ENCODE data around the gene ARHGAP23.

ARHGAP23 gene

DNA sequence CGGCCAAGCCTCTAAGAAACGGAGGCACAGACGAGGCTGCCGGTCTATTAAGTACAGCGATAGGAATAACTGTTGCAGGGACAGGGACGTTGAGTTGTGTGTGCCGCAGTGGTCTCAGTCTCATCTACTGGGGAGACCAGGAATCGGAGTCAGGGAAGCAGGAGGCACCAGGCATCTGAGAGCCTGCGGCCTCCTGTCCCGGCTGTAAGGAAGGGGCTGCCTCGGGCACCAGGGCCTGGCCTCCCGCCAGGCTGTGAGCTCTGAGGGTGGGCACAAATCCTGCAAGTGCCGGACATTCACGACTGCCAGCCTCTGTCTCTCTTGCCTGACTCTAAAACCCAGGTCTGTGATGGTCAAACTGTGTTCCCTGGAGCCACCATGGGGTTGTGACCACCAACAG is 76.0 kb downstream of the ARHGAP23 start:
- H3K9ac ChIP-seq (ENCODE audit: low read depth in 1 of 2, low read length in 2 of 2): no peak overlapping the region
- no peaks in the 10 kb centered on the region for H3K36me3 ChIP-seq (ENCODE audit: control insufficient read depth in 1 of 2, insufficient read depth in 2 of 2, low read length in 2 of 2)
- peaks cover 0 to 5% of the 10 kb centered on the region in 2 donors for H3K27me3 ChIP-seq (ENCODE audit: control insufficient read depth in 1 of 2, insufficient read depth in 2 of 2, low read length in 2 of 2)
- peaks cover 0 to 2% of the 10 kb centered on the region in 2 donors for H3K4me1 ChIP-seq (ENCODE audit: control insufficient read depth in 1 of 2, insufficient read depth in 2 of 2, low read length in 2 of 2)
- no peak overlapping the region for H3K27ac ChIP-seq (ENCODE audit: low read depth, low read length)
- H3K9me3 ChIP-seq (ENCODE audit: control insufficient read depth in 1 of 2, low read length in 2 of 2): no peaks in the 10 kb centered on the region
- no peak overlapping the region for H3K4me3 ChIP-seq (ENCODE audit: low read depth in 1 of 2, low read length in 2 of 2)

DNA sequence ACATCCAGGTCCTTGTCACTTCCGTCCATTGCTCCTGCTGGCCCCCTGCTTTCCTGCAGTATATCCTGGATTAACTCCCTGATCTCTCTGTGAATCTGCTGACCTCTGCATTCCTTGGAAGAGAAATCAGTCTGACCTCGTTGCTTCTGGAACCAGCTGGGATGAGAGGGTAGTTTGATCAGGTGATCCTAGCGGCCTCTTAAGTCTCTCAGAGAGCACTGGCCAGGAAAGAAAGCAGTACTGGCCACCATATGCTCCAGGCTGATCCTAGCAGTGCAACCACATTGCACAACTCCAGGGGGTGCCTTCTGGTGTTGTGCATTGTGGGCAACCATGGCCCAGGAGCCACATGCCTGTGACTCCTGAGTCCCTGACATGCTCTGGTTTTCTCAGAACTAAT is 79.2 kb downstream of the ARHGAP23 start:
- Histone ChIP-seq H3K9me3 (ENCODE audit: control insufficient read depth in 1 of 2, low read length in 2 of 2) (no peaks in the 10 kb centered on the region), H3K27ac (ENCODE audit: low read depth, low read length) (no peak overlapping the region), H3K27me3 (ENCODE audit: control insufficient read depth in 1 of 2, insufficient read depth in 2 of 2, low read length in 2 of 2) (peaks cover 22 to 25% of the 10 kb centered on the region in 2 donors), H3K4me3 (ENCODE audit: low read depth in 1 of 2, low read length in 2 of 2) (no peak overlapping the region), H3K9ac (ENCODE audit: low read depth in 1 of 2, low read length in 2 of 2) (no peak overlapping the region), H3K36me3 (ENCODE audit: control insufficient read depth in 1 of 2, insufficient read depth in 2 of 2, low read length in 2 of 2) (no peaks in the 10 kb centered on the region), H3K4me1 (ENCODE audit: control insufficient read depth in 1 of 2, insufficient read depth in 2 of 2, low read length in 2 of 2) (peaks cover 0 to 7% of the 10 kb centered on the region in 2 donors)

DNA sequence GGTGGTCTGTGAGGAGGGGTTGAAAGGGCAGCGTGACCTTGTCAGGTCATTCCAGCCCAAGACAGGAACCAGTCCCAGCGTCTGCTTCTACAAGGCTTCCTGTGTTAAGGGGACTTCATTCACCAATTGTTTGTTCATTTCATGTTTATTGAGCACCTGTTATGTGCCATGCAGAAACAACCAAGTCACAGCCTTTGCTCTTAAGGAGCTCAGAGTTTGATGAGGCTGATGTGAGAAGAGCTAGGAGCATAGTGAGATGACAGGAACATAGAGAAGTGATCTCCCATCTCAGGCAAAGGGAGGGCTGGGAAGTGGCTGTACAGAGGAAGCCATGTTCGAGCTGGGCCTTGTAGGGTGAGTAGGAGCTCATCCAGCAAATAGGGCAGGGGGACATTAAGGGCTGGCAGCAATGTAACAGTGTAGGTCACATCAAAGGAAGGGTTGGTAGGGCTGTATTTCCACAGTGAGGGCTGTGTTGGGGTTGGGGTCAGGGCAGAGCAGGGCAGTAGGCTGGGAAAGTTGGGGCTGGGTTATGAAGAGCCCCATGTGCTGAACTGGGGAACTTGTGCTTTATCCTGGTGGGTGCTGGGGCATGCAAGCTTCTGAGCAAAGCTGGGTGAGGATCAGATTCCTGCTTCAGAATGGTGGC is 79.8 kb downstream of the ARHGAP23 start:
- Histone ChIP-seq H3K4me1 (ENCODE audit: control insufficient read depth in 1 of 2, insufficient read depth in 2 of 2, low read length in 2 of 2) (peaks cover 0 to 7% of the 10 kb centered on the region in 2 donors), H3K4me3 (ENCODE audit: low read depth in 1 of 2, low read length in 2 of 2) (no peak overlapping the region), H3K9me3 (ENCODE audit: control insufficient read depth in 1 of 2, low read length in 2 of 2) (no peaks in the 10 kb centered on the region), H3K27ac (ENCODE audit: low read depth, low read length) (no peak overlapping the region), H3K9ac (ENCODE audit: low read depth in 1 of 2, low read length in 2 of 2) (no peak overlapping the region), H3K27me3 (ENCODE audit: control insufficient read depth in 1 of 2, insufficient read depth in 2 of 2, low read length in 2 of 2) (peaks cover 24 to 25% of the 10 kb centered on the region in 2 donors), H3K36me3 (ENCODE audit: control insufficient read depth in 1 of 2, insufficient read depth in 2 of 2, low read length in 2 of 2) (no peaks in the 10 kb centered on the region)

DNA sequence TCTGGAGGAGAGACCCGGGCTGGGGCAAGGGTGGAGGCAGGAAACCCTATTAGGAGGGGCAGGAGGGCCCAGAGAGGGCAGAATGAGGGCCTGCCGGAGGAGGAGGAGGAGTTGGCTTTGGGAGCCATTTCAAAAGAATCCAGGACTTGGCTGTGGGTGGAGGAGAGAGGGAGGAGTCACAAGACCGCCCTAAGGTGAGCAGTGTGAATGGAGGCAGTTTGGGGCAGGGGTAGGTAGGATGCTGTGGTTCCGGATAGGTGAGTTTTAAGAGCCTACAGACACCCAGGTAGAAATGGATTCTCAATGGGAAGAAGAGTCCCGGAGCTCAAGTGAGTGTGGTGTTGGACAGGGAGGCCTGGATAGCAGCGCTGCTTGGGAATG is 80.3 kb downstream of the ARHGAP23 start:
- peaks cover 24 to 25% of the 10 kb centered on the region in 2 donors for H3K27me3 ChIP-seq (ENCODE audit: control insufficient read depth in 1 of 2, insufficient read depth in 2 of 2, low read length in 2 of 2)
- H3K27ac ChIP-seq (ENCODE audit: low read depth, low read length): no peak overlapping the region
- no peaks in the 10 kb centered on the region for H3K36me3 ChIP-seq (ENCODE audit: control insufficient read depth in 1 of 2, insufficient read depth in 2 of 2, low read length in 2 of 2)
- no peaks in the 10 kb centered on the region for H3K9me3 ChIP-seq (ENCODE audit: control insufficient read depth in 1 of 2, low read length in 2 of 2)
- no peak overlapping the region for H3K4me3 ChIP-seq (ENCODE audit: low read depth in 1 of 2, low read length in 2 of 2)
- no peak overlapping the region for H3K9ac ChIP-seq (ENCODE audit: low read depth in 1 of 2, low read length in 2 of 2)
- peaks cover 0 to 7% of the 10 kb centered on the region in 2 donors for H3K4me1 ChIP-seq (ENCODE audit: control insufficient read depth in 1 of 2, insufficient read depth in 2 of 2, low read length in 2 of 2)

DNA sequence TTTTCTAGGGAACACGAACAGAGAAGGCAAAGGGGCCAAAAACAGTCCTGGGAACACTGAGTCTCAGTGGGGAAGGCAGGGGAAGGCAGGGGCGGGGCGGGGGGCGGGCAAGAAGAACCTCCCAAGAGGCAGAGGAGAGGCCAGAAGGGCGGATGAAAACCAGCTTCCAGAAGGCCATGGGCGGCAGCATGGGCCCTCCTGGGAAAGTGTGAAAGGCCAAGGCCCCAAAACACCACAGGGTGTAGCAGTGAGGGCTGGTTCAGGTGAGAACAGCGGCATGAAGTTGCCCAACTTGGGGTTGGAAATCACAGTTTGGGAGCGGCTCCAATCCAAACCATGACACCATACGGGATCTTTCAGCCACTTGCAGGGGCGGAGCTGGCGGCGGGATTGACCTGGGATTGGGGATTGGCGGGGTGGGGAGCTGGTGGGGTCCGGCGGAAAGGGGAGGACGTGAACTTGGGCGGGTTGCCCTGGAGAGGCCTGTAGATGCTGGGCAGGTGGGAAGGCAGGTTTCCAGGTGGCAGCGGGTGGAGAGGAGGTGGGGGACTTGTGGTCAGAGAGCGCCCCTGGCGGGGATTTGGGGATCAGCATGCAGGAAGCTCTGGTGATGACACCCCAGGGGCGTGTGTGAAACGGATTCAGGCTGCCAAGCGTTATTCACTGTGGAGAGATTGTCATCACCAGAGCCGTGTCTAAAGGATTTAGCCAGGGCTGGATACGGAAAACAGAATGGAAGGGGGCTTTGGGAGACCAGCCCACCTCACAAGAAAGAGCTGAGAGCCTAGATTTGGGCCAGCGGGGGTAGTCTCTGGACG is 80.9 kb downstream of the ARHGAP23 start:
- Histone ChIP-seq H3K4me1 (ENCODE audit: control insufficient read depth in 1 of 2, insufficient read depth in 2 of 2, low read length in 2 of 2) (peaks cover 0 to 7% of the 10 kb centered on the region in 2 donors), H3K36me3 (ENCODE audit: control insufficient read depth in 1 of 2, insufficient read depth in 2 of 2, low read length in 2 of 2) (no peaks in the 10 kb centered on the region), H3K9me3 (ENCODE audit: control insufficient read depth in 1 of 2, low read length in 2 of 2) (no peaks in the 10 kb centered on the region), H3K27ac (ENCODE audit: low read depth, low read length) (no peak overlapping the region), H3K9ac (ENCODE audit: low read depth in 1 of 2, low read length in 2 of 2) (no peak overlapping the region), H3K4me3 (ENCODE audit: low read depth in 1 of 2, low read length in 2 of 2) (no peak overlapping the region), H3K27me3 (ENCODE audit: control insufficient read depth in 1 of 2, insufficient read depth in 2 of 2, low read length in 2 of 2) (peaks cover 24 to 25% of the 10 kb centered on the region in 2 donors)

DNA sequence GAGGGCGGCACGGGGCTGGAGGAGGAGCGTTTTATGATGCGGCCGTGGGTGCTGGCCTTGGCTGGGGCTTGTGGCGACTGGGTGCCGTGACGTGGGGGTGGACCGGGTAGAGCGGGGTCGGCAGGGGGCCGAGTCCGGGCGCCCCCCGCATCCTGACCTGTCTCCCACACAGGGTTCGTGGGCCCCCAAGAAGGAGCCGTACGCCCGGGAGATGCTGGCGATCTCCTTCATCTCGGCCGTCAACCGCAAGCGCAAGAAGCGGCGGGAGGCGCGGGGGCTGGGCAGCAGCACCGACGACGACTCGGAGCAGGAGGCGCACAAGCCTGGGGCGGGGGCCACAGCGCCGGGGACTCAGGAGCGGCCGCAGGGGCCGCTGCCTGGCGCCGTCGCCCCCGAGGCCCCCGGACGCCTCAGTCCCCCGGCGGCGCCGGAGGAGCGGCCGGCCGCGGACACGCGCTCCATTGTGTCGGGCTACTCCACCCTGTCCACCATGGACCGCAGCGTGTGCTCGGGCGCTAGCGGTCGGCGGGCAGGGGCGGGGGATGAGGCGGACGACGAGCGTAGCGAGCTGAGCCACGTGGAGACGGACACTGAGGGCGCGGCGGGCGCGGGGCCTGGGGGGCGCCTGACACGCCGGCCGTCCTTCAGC is 81.6 kb downstream of the ARHGAP23 start:
- Histone ChIP-seq H3K9ac (ENCODE audit: low read depth in 1 of 2, low read length in 2 of 2) (no peak overlapping the region), H3K4me1 (ENCODE audit: control insufficient read depth in 1 of 2, insufficient read depth in 2 of 2, low read length in 2 of 2) (peaks cover 0 to 7% of the 10 kb centered on the region in 2 donors), H3K4me3 (ENCODE audit: low read depth in 1 of 2, low read length in 2 of 2) (no peak overlapping the region)

DNA sequence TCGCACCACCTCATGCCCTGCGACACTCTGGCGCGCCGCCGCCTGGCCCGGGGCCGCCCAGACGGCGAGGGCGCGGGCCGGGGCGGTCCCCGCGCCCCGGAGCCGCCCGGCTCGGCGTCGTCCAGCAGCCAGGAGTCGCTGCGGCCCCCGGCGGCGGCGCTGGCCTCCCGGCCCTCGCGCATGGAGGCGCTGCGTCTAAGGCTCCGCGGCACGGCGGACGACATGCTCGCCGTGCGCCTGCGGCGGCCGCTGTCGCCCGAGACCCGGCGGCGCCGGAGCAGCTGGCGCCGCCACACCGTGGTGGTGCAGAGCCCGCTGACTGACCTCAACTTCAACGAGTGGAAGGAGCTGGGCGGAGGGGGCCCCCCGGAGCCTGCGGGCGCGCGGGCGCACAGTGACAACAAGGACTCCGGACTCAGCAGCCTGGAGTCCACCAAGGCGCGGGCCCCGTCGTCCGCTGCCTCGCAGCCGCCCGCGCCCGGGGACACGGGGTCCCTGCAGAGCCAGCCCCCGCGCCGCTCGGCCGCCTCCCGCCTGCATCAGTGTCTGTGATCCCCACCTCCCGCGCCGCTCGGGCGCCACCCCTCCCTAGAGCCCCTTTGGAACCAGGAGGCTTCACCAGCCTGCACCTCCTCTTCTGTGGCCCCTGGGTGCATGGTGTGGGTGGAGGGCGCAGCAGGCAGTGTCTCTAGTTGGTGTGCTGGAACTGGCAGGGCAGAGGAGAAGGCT is 82.3 kb downstream of the ARHGAP23 start:
- Histone ChIP-seq H3K4me3 (ENCODE audit: low read depth in 1 of 2, low read length in 2 of 2) (no peak overlapping the region), H3K27me3 (ENCODE audit: control insufficient read depth in 1 of 2, insufficient read depth in 2 of 2, low read length in 2 of 2) (peaks cover 24 to 25% of the 10 kb centered on the region in 2 donors), H3K36me3 (ENCODE audit: control insufficient read depth in 1 of 2, insufficient read depth in 2 of 2, low read length in 2 of 2) (no peaks in the 10 kb centered on the region), H3K4me1 (ENCODE audit: control insufficient read depth in 1 of 2, insufficient read depth in 2 of 2, low read length in 2 of 2) (peaks cover 0 to 7% of the 10 kb centered on the region in 2 donors), H3K9me3 (ENCODE audit: control insufficient read depth in 1 of 2, low read length in 2 of 2) (no peaks in the 10 kb centered on the region), H3K9ac (ENCODE audit: low read depth in 1 of 2, low read length in 2 of 2) (no peak overlapping the region), H3K27ac (ENCODE audit: low read depth, low read length) (no peak overlapping the region)

More for the DNA sequence above, 81.6 kb downstream of the ARHGAP23 start:
- no peaks in the 10 kb centered on the region for H3K36me3 ChIP-seq (ENCODE audit: control insufficient read depth in 1 of 2, insufficient read depth in 2 of 2, low read length in 2 of 2)
- H3K27me3 ChIP-seq (ENCODE audit: control insufficient read depth in 1 of 2, insufficient read depth in 2 of 2, low read length in 2 of 2): peaks cover 24 to 25% of the 10 kb centered on the region in 2 donors
- H3K27ac ChIP-seq (ENCODE audit: low read depth, low read length): no peak overlapping the region
- no peaks in the 10 kb centered on the region for H3K9me3 ChIP-seq (ENCODE audit: control insufficient read depth in 1 of 2, low read length in 2 of 2)

DNA sequence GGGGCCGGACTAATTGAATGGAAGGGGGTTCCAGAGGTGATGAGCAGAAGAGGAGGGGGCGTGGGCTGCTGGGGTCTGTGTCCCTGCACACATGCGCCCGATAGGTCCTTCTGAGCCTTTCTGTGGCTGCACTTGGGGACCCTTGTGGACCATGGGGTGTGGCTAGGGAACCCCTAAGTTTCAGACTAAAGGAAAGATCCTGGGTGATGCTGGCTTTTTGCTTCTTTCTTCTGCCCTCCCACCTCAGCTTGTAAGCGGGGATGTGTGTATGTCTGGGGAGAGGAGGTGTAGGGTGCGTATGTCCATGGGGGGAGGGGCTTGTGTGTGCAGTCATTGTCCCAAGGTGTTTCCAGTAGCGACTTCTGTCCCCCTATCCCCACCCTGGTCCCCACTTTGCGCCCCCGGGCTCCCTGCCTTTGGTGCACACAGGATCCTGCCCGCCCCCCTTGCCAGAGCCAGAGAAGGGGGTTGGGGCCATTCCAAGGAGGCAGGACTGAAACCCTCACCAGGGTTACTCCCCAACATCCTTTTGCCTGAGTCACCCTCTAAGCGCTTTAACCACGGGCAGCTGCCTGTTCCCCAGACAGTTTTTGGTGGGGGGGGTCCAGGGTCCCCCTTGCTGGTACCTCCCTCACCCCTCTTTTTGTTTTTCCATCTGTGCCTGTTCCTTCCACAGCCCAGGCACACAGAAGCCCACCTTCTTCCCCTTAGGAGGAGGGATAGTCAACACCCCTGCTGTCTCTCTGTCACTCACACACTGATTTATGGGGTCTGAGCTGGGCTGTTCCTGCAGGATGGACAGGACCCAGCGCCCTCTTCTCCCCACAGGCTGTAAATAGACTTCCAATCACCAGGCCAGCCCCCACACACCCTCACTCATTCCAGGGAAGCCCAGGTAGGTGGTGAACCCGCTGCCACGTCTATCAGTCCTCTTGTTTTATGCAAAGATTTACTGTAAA is 83.2 kb downstream of the ARHGAP23 start:
- Histone ChIP-seq H3K4me1 (ENCODE audit: control insufficient read depth in 1 of 2, insufficient read depth in 2 of 2, low read length in 2 of 2) (peaks cover 0 to 7% of the 10 kb centered on the region in 2 donors), H3K36me3 (ENCODE audit: control insufficient read depth in 1 of 2, insufficient read depth in 2 of 2, low read length in 2 of 2) (no peaks in the 10 kb centered on the region), H3K27me3 (ENCODE audit: control insufficient read depth in 1 of 2, insufficient read depth in 2 of 2, low read length in 2 of 2) (peaks cover 24 to 25% of the 10 kb centered on the region in 2 donors), H3K9ac (ENCODE audit: low read depth in 1 of 2, low read length in 2 of 2) (no peak overlapping the region), H3K27ac (ENCODE audit: low read depth, low read length) (no peak overlapping the region), H3K4me3 (ENCODE audit: low read depth in 1 of 2, low read length in 2 of 2) (no peak overlapping the region), H3K9me3 (ENCODE audit: control insufficient read depth in 1 of 2, low read length in 2 of 2) (no peaks in the 10 kb centered on the region)

DNA sequence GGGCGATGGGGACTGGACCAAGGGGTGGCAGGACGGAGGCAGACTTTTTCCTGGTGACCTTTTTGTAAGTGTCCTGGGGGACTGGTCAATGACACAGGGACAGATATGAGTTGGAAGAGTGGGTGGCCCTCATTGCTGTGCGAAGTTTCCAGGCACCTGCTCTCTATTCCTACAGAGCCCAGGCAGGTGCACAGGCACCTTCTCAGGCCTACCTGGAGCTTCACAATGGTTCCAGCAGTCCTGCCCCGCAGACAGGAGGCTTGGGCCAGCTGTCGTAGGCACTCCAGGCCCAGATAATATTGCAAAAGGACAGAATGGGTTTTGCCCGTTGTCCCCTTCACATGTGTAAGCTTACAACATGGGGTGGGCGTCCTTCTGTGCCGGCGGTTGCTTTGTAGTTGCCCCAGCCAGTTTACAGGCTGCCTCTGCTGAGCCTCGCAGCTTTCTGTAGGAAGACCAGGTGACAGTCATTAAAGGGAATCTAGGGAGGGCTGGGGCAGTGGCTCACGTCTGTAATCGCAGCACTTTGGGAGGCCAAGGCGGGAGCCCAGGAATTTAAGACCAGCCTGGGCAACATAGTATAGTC is 84.3 kb downstream of the ARHGAP23 start:
- Histone ChIP-seq H3K4me3 (ENCODE audit: low read depth in 1 of 2, low read length in 2 of 2) (no peak overlapping the region), H3K9ac (ENCODE audit: low read depth in 1 of 2, low read length in 2 of 2) (no peak overlapping the region), H3K27me3 (ENCODE audit: control insufficient read depth in 1 of 2, insufficient read depth in 2 of 2, low read length in 2 of 2) (peaks cover 24 to 25% of the 10 kb centered on the region in 2 donors), H3K4me1 (ENCODE audit: control insufficient read depth in 1 of 2, insufficient read depth in 2 of 2, low read length in 2 of 2) (peaks cover 0 to 7% of the 10 kb centered on the region in 2 donors), H3K27ac (ENCODE audit: low read depth, low read length) (no peak overlapping the region), H3K9me3 (ENCODE audit: control insufficient read depth in 1 of 2, low read length in 2 of 2) (no peaks in the 10 kb centered on the region), H3K36me3 (ENCODE audit: control insufficient read depth in 1 of 2, insufficient read depth in 2 of 2, low read length in 2 of 2) (no peaks in the 10 kb centered on the region)
